GM18505 (cell line): ENCODE measurements around the gene LHFPL6.

Experiments used
- ATAC-seq: cut with Tn5 transposase; IDR thresholded peaks from one replicate; pipeline ENCODE4 v1.9.1; 2021; ENCODE audit not compliant: unreplicated experiment
- POLR2A ChIP-seq: IDR thresholded peaks from 4 replicates; pipeline ENCODE4 v1.6.1; 2011; ENCODE audit warnings: borderline replicate concordance; ENCODE audit not compliant: insufficient read depth, insufficient read length; ENCODE audit errors: extremely low read depth

LHFPL6 gene

DNA sequence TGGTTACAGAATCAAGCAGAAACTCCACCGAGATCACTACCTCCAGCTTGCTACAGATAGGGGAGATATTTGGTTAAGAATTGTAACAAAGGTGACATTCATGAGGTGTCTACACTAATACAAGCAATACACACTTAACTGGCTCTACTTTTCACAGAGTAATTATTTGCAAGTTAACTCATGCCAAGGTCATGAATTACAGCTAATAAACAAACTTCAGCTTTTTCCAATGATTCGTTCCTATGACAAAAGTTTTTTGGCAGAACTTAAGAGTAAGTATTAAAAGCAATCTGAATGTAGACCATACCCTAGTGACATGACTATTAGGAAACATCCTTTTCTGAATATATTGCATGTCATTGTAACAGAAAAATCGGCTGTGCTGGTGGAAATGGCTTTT lies 72.1 kb downstream of the LHFPL6 start:
- no peak for TF ChIP-seq POLR2A
- no peak for ATAC-seq

DNA sequence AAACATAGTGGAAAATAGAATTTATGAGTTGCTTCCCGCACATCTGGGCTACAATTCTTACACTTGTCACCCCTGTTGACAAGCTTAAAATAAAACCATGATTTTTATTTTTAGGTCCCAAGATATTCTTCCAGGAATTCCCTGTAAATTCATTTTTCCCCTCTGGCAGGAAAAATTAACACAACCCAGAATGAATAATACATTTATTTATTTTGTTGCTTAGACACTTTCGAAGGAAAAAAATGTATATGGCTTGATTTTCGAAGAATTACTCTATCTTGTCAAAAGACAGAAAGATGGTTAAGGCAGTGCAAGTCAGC lies 74.4 kb downstream of the LHFPL6 start:
- no peak for ATAC-seq
- no peak for TF ChIP-seq POLR2A

DNA sequence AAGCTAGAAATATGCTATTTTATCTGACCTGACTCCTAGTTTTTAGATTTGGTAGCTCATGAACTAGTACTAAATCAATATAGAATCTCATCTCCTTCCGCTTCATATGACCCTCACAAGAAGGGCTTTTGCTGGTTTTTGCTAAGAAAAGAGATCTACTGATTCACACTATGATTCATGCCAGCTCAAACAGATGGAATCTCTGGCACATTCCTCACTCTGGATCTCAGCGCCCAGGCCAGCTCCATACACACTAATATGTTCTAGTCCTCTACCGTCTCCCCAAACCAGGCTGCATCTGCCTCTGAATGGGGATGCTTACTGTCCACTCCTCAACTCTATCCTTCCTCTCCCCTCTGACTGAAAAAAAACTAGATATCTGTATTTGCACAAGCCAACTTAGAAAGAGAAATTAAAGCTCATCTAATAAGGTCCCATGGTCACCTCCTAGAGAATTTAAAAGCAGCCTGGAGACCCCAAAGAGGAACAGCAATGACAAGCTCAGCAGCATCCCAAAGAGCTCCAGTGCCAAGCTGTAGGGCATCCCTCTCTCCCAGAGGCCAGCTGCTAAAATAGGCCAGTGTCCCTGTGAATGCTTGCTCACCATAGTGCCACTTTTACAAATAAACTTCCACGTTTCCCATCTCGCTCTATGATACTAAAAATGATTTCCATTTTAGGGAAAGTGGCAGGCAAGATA lies 74.9 kb downstream of the LHFPL6 start:
- TF ChIP-seq POLR2A, result no peak
- ATAC-seq, result no peak

DNA sequence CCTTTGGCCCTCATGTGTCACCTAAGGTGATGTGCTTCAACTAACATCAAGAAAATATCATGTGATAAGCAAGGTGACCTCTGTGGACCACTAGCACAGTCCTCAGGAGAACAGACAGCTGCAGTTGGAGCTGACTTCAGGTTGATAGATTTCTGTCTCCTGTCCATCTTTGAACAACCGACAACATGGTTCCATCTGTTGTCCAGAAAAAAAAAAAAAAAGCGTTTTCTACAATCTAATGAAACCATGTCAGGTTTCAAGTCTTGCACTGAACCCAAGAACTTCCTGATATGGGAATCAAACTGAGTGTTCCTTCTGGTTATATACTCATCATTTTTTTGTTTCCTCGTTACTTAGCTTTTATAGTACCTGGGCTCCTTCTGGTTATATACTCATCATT lies 75.7 kb downstream of the LHFPL6 start:
- TF ChIP-seq POLR2A, result no peak
- ATAC-seq, result no peak

DNA sequence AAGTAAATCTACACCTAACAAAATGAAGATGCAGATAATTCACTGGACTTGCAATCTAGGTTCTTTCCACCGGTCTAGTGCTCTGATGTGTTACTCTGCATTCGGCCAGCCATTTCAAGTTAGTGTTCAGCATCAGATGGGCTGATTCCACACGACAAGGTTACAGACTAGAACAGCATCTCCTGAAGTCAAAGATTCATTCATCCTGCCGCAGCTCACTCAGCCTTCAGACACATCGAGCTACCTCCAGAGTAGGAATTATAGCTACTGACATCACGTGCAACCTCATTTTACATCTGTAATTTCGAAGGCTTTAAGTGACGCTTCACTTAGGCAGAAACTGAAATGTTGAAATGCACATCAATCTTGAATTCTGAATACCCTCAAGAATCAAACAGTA lies 76.5 kb downstream of the LHFPL6 start:
- no peak for ATAC-seq
- TF ChIP-seq POLR2A, result no peak

DNA sequence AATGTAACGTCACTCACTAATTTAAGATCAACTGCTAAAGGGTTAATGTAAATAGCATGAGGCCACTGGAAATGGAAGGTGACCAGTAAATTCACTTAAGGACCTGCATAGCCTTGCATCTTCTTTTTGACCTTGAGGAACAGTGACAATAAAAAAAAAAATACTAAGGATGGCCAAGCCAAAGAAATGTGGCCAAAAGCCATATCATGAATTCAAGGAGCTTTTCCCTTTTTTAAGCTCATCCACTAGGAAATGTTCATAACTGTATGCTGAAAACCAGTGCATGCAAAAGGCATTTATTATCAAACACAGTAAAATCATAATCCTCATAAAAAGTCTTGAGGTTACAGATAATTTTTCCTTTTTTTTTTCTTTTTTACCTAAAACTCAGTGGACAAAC lies 77.5 kb downstream of the LHFPL6 start:
- ATAC-seq, result no peak
- TF ChIP-seq POLR2A, result no peak

DNA sequence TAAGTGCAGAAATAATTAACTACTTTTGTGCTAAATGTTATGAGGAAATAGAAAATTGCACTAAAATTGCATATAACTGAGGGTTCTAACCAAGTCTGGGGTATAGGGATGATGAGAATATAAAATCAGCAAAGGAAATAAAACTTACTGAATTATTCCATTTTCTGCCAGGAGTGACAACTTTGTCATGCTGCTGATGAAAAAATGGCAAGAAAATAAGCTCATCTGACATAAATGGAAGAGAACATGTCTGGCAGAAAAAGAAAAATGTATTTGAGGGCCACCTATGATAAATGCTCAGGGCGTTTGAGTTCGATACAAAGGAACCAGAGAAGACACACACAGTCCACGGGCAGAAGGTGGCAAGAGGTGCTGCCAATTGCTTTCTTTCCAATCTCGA lies 78.2 kb downstream of the LHFPL6 start:
- TF ChIP-seq POLR2A, result no peak
- no peak for ATAC-seq

DNA sequence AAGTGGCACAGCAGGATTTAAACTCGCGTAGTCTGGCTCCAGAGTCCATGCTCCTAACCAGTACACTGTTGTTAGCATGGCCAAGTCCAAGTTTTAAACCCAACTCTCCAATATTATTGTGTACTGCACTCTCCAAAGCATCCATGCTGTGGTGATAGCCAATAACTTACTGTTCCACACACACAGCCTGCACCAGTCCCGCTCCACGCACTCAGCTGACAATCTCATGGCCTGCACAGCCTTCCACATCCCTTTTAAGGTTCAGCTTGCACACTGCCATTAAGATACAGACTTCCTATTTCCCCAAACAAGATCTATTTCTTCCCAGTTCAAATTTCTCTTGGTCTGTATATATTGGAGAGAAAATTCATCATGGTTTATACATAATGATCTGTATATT lies 80.7 kb downstream of the LHFPL6 start:
- no peak for TF ChIP-seq POLR2A
- ATAC-seq, result no peak

DNA sequence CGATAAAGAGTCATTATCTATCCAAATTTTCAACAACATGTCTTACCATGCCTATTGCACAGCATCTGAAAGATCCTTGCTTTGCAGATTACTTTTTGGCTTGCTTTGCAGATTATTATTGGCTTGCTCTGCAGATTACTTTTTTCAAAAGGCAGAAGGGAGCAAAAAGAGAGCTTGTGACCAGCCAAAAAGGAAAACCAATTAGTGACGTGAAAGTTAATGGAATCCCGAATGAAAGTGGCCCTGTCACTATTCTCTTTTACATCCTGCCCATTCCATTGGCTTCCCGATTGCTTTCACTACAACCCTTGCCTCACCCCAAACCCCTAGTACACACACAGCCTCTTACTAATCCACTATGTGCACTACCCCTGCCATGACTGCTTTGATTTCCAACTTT lies 81.3 kb downstream of the LHFPL6 start:
- ATAC-seq, result no peak
- TF ChIP-seq POLR2A, result no peak

DNA sequence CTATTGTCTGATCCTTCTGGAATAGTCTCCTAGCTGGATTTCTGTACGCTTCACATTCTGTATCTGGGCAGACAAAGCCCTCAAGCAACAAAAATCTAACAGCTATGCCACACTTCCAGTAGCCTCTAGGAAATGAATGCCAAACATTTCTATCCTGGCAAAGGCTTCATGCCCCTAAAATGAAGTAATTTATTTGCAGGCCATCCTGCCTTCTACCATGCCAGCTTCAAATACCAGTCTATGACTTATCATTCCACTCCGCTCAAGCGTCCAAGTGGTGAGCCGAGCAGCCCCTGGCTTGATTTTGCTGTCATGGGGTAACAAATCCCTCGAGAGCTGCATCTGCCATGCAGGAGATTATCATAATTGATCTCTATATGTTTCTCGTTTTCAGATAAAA lies 86.9 kb downstream of the LHFPL6 start:
- ATAC-seq, result no peak
- TF ChIP-seq POLR2A, result no peak

DNA sequence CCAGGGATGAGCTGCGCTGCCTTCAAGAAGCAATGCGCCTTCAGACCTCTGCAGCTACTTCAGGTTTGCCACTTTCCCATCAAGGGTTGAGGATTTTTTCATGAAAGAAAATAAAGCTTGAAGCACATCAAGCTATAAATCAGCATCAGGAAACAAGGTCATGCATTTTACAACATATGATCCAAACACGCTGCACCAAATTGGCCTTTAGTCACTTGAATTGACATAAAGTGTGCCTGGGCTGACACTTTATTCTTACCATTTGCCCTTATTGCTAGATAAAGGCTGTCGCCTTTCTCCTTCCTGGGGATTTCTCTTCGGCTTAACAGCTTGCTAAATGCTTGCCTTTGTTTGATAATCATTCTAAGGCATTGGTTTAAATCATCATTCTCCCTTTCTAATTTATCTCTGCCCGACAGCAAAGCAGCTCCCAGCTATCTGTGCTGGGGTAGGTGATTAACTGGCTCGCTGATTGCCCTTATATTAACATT lies 87.7 kb downstream of the LHFPL6 start:
- no peak for ATAC-seq
- TF ChIP-seq POLR2A, result no peak

DNA sequence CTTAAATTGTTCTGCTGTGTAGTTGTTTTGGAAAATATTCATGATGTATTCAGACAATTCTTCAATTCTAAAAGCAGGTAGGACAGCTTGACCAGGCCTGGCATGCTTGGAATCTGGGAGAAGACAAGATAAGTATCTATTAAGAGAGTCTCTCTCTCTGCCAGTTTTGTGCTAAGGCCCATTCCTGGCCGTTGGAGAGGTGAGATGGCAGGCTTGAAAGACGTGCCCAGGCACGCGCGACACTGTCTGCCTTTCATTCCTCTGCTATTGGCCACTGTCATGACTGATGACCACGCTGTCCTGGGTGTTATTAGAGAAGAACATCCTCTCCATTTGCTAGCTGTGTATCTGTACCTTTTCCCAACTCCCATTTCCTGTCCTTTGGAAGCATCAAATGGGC lies 90.3 kb downstream of the LHFPL6 start:
- TF ChIP-seq POLR2A, result no peak
- no peak for ATAC-seq

DNA sequence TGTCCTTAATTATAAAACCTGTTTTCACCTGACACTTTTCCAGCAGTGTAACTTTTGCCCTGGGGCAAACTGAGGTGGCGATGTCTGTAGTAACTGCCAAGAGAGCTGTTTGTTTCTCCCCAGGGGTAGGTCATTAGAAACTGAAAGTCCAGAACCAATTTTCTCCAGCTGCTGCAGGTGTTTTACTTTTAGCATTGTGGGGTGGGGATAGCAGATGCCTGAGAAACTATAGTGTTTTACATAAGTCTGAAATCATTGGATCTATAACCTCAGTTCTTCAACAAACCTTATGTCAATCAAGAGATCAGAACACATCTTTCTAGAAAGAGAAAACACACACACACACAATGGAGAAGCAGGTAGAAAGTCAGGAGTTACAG lies 92.7 kb downstream of the LHFPL6 start:
- no peak for TF ChIP-seq POLR2A
- ATAC-seq, result no peak

DNA sequence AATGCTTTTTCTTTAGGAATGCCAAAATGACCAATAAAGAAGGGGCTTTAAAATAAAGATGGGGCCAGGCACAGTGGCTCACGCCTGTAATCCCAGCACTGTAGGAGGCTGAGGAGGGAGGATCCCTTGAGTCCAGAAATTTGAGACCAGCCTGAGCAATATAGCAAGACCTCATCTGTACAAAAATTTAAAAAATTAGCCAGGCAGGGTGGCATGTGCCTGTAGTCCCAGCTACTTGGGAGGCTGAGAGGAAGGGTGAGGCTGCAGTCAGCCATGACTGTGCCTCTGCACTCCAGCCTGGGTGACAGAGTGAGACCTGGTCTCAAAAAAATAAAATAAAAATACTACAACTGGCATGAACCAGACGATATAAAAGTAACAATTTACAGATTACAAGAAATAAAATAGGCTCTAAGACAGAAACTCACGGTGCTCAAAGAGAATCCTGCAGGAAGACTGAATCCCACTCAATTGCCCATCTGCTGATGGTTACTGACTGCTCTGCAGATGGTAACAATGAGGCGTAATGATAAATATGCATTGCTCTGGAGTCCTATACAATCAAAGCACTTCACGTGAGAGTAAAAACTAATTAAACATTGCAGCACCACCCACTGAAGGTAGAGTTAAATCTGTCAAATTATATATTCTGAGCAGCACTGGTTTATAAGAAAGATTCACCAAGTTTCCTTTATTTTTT lies 93.2 kb downstream of the LHFPL6 start:
- no peak for TF ChIP-seq POLR2A
- ATAC-seq, result no peak
